Cardiac fibroblast (primary cell): ENCODE measurements around the gene PCSK2.
A peak's percentile ranks its signal among the peaks of the same experiment; 100 is the strongest.

Source experiments
- DNase-seq, 2 donors: peaks; one replicate each; pipeline versions ENCODE4 v3.0.0 to v3.0.0-alpha.2; 2010; ENCODE audit warnings: low read depth in 2 of 2
- H3K4me3 ChIP-seq, 2 donors: replicated peaks in 1 of 2; 1 replicate in 1 of 2; 2 replicates in 1 of 2; pipeline ENCODE4 v1.5.1; 2011; ENCODE audit warnings: low read depth in 2 of 2, low read length in 2 of 2, mild to moderate bottlenecking in 2 of 2, moderate library complexity in 1 of 2
- TF ChIP-seq, protein P1 (sequence below): IDR thresholded peaks from one replicate; pipeline ENCODE4 v1.5.1; 2011; ENCODE audit warnings: low read depth, mild to moderate bottlenecking, low read length, inconsistent platforms

The PCSK2 gene

DNA sequence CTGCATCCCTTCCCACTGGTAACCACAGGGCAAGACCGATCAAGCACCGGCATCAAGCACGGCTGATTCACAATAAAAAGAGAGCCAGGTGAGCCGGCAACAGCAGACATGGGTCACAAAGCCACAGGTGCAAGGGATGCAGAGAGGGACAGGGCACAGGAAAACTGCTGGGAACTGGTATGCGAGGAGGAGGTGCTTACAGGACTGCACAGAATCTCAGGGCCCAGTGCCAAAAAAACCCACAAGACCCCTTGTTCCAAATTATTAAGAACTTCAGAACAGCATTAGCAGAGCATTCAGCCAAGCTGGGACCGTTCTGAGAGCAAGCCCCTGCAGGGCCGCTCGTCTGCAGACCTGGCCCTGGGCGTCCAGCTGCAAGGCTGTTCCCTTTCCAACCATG, 269.0 kb downstream of the PCSK2 start:
- H3K4me3 ChIP-seq = no peak overlapping the region
- DNase-seq = no peak
- TF ChIP-seq, protein P1, sequence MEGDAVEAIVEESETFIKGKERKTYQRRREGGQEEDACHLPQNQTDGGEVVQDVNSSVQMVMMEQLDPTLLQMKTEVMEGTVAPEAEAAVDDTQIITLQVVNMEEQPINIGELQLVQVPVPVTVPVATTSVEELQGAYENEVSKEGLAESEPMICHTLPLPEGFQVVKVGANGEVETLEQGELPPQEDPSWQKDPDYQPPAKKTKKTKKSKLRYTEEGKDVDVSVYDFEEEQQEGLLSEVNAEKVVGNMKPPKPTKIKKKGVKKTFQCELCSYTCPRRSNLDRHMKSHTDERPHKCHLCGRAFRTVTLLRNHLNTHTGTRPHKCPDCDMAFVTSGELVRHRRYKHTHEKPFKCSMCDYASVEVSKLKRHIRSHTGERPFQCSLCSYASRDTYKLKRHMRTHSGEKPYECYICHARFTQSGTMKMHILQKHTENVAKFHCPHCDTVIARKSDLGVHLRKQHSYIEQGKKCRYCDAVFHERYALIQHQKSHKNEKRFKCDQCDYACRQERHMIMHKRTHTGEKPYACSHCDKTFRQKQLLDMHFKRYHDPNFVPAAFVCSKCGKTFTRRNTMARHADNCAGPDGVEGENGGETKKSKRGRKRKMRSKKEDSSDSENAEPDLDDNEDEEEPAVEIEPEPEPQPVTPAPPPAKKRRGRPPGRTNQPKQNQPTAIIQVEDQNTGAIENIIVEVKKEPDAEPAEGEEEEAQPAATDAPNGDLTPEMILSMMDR = no peak

DNA sequence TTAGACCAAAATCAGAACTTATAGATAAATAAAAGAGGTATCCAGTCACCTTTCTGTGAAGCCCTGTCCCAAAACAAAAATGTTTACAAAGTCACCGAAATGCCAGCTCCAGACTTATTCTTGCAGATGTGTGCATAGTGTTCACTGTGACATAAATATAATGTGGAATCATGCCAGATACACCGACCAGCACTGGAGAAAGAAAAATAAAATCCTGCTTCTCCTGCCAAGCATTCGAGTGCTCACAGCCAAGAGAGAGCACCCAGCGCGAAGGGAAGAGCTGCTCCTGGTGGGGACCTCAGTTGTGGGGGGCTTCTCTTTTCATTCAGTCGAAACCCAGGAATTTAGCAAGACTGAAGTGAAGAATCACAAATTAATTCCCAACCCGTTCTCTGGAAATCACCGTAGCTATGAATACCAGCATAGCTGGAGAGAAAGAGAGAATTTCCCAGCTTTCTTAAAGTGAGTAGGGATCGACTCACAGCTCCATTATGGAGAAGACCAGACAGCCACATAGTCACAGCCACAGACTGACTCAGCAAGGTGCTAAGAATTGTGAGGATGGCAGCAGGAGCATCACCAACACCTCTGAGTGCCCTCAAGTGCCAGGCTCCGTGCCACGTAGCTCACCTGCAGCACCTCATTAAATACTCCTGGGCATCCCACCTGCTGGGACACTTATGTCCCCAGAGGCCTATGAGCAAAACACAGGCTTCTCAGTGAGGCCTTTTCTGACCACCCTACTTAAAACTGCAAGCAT, 271.2 kb downstream of the PCSK2 start:
- no peak overlapping the region for H3K4me3 ChIP-seq
- DNase-seq = peak; percentile 23 to 32
- TF ChIP-seq, protein P1 = no peak

DNA sequence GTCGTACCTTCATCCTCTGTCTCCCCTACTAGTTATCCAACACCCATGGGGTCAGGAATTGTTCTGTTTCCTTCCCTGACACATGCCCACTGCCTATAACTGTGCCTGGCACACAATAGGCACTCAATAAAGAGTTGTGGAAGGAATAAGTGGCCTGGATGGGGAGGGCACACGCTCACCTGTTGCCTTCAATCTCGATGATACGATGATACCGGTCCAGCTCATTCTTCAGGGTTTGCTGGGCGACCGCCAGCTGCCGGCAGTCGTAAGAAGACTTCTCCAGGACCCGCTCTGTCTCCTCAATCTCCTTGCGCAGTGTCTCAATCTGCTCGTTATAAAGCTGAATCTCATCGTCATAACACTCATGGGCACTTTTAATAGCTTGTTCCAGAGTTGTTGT, 271.8 kb downstream of the PCSK2 start:
- DNase-seq = no peak

DNA sequence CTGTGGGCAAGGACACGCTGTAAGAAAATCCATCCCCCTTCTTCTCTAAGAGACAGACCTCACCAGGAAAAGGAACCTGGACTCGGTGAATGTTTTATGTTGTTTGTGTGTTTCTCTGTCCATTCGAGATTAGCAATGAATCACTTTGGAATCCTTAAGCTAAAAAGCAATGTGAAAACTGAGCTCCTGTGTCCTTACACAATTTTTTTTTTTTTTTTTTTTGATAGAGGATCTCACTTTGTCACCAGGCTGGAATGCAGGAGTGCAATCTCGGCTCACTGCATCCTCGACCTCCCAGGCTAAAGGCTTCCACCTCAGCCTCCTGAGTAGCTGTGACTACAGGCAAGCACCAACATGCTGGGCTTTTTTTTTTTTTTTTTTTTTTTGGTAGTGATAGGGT, 272.2 kb downstream of the PCSK2 start:
- H3K4me3 ChIP-seq = no peak overlapping the region
- peak; percentile 7 to 56 for DNase-seq
- TF ChIP-seq, protein P1 = no peak

More for the DNA sequence above, 271.8 kb downstream of the PCSK2 start:
- no peak overlapping the region for H3K4me3 ChIP-seq
- TF ChIP-seq, protein P1 = no peak

DNA sequence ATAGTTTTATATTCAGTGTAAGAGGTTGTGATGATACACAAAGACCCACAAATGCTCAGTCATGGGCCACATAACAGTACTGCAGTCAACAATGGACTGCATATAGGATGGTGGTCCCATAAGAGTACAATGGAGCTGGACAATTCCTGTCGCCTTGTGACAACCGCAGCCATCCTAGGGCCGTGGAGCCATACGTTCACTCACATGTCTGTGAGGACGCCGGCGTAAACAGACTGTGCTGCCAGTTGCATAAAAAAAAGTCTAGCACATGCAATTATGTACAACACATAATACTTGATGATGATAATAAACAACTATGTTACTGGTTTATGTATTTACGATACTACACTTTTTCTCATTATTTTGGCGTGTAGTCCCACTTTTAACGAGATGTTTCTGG, 273.4 kb downstream of the PCSK2 start:
- DNase-seq = no peak
- H3K4me3 ChIP-seq = no peak overlapping the region
- TF ChIP-seq, protein P1 = no peak

DNA sequence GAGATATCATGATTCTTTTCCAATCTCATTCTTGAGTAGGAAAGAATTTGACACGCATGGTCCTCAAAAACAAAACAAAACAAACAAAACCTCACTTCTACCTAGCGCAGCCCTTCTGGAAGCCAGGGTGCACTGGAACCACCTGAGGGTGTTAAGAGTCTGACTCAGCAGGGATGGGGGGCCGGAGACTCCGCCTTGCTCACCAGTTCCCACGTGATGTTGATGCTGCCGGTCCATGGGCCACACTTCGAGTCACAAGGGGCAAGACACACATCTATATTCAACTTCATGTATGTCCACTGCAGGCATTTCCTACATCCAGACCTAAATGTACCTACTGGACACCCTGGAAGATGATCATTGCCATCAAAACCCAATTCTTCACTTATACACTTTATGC, 274.0 kb downstream of the PCSK2 start:
- TF ChIP-seq, protein P1 = no peak
- DNase-seq = no peak
- H3K4me3 ChIP-seq = no peak overlapping the region

DNA sequence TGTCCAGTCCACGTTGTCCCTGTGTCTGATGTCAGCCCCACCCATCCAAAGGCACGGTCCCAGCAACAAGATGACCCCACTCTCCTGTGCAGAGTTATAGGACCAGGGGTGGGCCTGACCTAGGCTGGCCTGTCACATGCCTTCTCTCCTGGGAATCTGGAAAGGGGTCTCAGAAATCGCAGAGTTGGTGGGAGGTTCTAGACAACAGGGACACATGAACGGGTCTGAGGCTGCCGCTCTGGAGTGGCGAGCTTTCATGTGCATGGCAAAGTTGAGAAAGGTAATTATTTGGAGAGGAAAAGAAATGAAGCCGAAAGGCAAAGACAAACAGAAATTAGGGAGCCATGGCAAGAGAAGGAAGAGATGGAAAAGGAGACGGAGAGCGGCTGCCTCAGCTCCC, 274.9 kb downstream of the PCSK2 start:
- no peak for DNase-seq
- H3K4me3 ChIP-seq = no peak overlapping the region
- TF ChIP-seq, protein P1 = no peak
